Subcutaneous abdominal adipose tissue (tissue), 5 donors: Measurements from ENCODE around the gene CPT1B.
"Not testable (repeated sequence)": the region's sequence is repeated elsewhere in the genome, so short reads cannot be mapped to it uniquely, and the experiment has no call there.

Source experiments
- H3K27ac ChIP-seq: one replicate; pipeline ENCODE4 v1.7.0; 2013; ENCODE audit warnings: low read depth, mild to moderate bottlenecking, inconsistent platforms, low read length, moderate library complexity
- H3K27me3 ChIP-seq, 5 donors: one replicate each; pipeline ENCODE4 v1.7.0; 2013; ENCODE audit warnings: low read length in 5 of 5, inconsistent platforms in 1 of 5; ENCODE audit not compliant: control insufficient read depth in 5 of 5, insufficient read depth in 4 of 5
- H3K36me3 ChIP-seq, 5 donors: one replicate each; pipeline ENCODE4 v1.7.0; 2013; ENCODE audit warnings: low read length in 5 of 5; ENCODE audit not compliant: control insufficient read depth in 5 of 5, insufficient read depth in 5 of 5
- H3K4me1 ChIP-seq, 5 donors: one replicate each; pipeline ENCODE4 v1.7.0; 2013; ENCODE audit warnings: low read length in 5 of 5, mild to moderate bottlenecking in 3 of 5, moderate library complexity in 1 of 5; ENCODE audit not compliant: control insufficient read depth in 5 of 5, insufficient read depth in 5 of 5
- H3K4me3 ChIP-seq, 5 donors: one replicate each; pipeline ENCODE4 v1.7.0; 2013; ENCODE audit warnings: low read length in 5 of 5, low read depth in 1 of 5
- H3K9ac ChIP-seq, 5 donors: one replicate each; pipeline ENCODE4 v1.7.0; 2013; ENCODE audit warnings: low read length in 5 of 5, mild to moderate bottlenecking in 4 of 5, moderate library complexity in 3 of 5
- H3K9me3 ChIP-seq, 5 donors: one replicate each; pipeline ENCODE4 v1.7.0; 2013; ENCODE audit warnings: low read length in 5 of 5; ENCODE audit not compliant: control insufficient read depth in 5 of 5
- donor health status: healthy.
- donor health status: healthy.
- donor health status: healthy.
- donor health status: healthy.
- donor health status: healthy.

CPT1B gene

DNA sequence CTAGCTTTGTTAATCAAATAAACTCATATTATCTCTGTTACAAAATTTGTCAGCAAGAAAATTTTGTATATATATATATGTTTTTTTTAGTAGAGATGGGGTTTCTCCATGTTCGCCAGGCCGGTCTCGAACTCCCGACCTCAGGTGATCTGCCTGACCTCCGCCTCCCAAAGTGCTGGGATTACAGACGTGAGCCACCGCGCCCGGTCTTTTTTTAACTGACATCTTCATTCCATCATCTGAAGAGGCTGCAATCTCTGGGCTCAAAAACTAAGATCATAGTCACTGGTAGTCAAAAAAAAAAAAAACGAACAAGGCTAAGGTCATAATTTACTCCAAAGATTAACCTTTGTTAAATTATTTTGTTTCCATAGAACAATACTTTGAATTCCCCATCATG lies 37.8 kb downstream of the CPT1B start:
- Histone ChIP-seq H3K9ac (peak overlapping the region in 2 of 5 donors; percentile 68 to 69), H3K36me3 (no peaks in the 10 kb centered on the region), H3K4me1 (peaks cover 13 to 36% (median 24%) of the 10 kb centered on the region in 5 donors), H3K9me3 (no peaks in the 10 kb centered on the region), H3K27me3 (peaks cover 0 to 5% (median 0%) of the 10 kb centered on the region in 5 donors), H3K4me3 (no peak overlapping the region), H3K27ac (peak overlapping the region; percentile 99)

DNA sequence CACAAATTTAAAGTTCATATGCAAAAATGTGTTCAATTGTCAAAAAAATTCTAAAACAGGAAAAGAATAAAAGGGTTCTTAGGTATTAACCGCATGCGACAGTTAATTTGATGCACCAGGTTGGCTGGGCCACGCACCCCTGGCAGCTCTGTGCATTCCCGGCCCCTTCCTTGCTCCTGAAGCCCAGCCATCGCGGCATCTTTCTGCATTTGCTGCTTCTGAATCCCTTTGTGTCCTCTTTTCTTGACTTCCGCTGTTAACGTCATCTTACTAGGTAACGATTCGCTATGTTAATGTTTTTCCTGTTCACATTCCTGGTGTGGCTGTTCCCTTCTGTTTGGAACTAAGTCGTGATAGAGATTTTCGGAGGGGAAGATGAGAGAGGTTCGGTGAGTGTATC lies 40.5 kb downstream of the CPT1B start:
- Histone ChIP-seq H3K9me3 (no peaks in the 10 kb centered on the region), H3K27ac (peak overlapping the region; percentile 99), H3K4me3 (no peak overlapping the region), H3K9ac (peak overlapping the region in 3 of 5 donors; percentile 16 to 89 (median 63)), H3K36me3 (no peaks in the 10 kb centered on the region), H3K27me3 (peaks cover 0 to 2% (median 0%) of the 10 kb centered on the region in 5 donors), H3K4me1 (peaks cover 13 to 35% (median 15%) of the 10 kb centered on the region in 5 donors)

DNA sequence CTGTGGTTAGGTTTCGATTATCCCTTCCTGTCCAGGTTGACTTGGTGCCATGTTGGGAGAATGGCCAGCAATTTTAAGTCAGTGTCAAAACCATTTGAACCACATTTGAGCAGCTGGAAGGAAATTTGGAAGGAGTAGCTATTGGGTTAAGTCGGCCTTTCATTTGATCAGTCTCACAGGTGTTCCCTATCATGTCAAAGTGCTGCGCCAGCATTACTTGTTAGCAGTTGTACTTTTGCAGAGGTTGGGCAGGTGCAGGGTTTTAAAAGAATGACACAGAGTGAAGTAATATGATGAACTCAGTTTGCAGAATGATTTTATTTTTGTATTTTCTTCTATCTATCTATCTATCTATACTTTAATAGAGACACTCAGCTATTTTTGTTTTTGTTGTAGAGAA lies 42.0 kb downstream of the CPT1B start:
- Histone ChIP-seq H3K4me3 (no peak overlapping the region), H3K27ac (no peak overlapping the region), H3K9me3 (no peaks in the 10 kb centered on the region), H3K27me3 (peaks cover 0 to 2% (median 0%) of the 10 kb centered on the region in 5 donors), H3K4me1 (peaks cover 12 to 49% (median 19%) of the 10 kb centered on the region in 5 donors), H3K9ac (no peak overlapping the region), H3K36me3 (no peaks in the 10 kb centered on the region)

DNA sequence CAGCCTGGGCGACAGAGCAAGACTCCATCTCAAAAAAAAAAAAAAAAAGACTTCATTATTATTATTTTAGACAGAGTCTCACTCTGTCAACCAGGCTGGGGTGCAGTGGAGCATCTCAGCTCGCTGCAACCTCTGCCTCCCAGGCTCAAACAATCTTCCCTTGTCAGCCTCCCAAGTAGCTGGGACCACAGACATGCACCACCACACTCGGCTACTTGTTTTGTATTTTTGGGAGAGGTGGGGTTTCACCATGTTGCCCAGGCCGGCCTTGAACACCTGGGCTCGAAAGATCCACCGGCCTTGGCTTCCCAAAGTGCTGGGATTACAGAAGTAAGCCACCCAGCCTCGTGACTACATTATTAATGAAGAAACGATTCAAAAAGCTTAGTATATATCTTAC lies 43.1 kb downstream of the CPT1B start:
- no peak overlapping the region for H3K4me3 ChIP-seq
- peaks cover 12 to 56% (median 26%) of the 10 kb centered on the region in 5 donors for H3K4me1 ChIP-seq
- H3K9me3 ChIP-seq = no peaks in the 10 kb centered on the region
- H3K27ac ChIP-seq = no peak overlapping the region
- H3K27me3 ChIP-seq = peaks cover 0 to 2% (median 0%) of the 10 kb centered on the region in 5 donors
- H3K9ac ChIP-seq = no peak overlapping the region
- H3K36me3 ChIP-seq = no peaks in the 10 kb centered on the region

DNA sequence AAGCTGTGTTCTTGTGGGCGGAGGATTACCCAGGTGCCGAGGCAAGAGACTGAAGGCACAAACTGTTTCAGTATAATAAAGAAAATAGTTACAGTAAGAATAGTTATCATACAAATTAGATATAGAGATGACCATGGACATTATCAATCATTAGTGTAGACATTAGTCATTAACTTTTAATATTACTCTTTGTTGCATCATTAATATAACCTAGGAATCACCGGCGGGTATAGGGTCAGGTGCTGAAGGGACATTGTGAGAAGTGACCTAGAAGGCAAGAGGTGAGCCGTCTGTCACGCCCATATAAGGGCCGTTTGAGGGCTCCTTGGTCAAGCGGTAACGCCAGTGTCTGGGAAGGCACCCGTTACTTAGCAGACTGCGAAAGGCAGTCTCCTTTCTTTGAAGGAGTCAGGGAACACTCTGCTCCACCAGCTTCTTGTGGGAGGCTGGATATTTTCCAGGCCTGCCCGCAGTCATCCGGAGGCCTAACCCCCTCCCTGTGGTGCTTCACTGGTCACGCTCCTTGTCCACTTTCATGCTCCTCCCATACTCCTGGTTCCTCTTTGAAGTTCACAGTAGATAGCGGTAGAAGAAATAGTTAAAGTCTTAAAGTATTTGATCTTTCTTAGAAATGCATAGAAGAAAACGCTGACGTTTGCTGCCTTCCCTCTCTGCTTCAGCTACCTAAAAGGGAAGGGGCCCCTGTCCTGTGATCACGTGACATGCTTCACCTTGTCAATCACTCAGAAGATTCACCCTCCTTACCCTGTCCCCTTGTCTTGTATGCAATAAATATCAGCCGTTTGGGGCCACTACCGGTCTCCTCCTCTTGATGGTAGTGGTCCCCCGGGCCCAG lies 44.1 kb downstream of the CPT1B start:
- not testable (repeated sequence) for H3K9me3 ChIP-seq, H3K27ac ChIP-seq, H3K27me3 ChIP-seq, H3K4me3 ChIP-seq, H3K36me3 ChIP-seq
- Histone ChIP-seq H3K4me1 (peaks cover 7 to 56% (median 25%) of the 10 kb centered on the region in 5 donors), H3K9ac (peak overlapping the region in 1 of 5 donors; percentile 11)

DNA sequence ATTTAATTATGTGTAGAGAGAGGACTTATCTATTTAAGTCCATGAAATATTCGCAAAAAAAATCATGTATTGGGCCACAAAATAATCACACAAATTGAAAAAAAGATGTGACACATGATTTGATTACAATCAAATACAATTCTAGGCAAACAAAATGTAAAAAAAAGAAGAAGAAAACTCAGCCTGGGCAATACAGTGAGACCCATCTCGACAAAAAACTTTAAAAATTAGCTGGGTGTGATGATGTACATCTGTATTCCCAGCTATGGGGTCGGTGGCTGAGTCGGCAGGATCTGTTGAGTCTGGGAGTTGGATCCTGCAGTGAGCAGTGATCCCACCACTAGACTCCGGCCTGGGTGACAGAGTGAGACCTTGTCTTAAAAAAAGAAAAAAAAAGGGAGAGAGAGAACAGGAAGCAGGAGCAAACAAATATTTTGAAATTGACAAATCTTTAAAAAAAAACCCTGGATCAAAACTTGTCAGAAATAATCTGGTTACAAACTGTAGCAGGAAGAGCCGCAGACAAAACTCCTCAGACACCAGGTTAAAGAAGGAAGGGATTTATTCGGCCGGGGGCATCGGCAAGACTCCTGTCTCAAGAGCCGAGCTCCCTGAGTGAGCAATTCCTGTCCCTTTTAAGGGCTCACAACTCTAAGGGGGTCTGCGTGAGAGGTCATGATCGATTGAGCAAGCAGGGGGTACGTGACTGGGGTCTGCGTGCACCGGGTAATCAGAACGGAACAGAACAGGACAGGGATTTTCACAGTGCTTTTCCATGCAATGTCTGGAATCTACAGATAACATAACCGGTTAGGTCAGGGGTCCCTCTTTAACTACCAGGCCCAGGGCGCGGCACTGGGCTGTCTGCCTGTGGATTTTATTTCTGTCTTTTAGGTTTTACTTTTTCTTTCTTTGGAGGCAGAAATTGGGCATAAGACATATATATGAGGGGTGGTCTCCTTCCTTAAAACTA lies 45.1 kb downstream of the CPT1B start:
- H3K27ac ChIP-seq = peak overlapping the region; percentile 95
- H3K4me1 ChIP-seq = peaks cover 3 to 59% (median 32%) of the 10 kb centered on the region in 5 donors
- H3K36me3 ChIP-seq = no peaks in the 10 kb centered on the region
- no peaks in the 10 kb centered on the region for H3K27me3 ChIP-seq
- peak overlapping the region in 2 of 5 donors; percentile 39 to 48 for H3K9ac ChIP-seq
- peak overlapping the region in 2 of 5 donors; percentile 73 to 85 for H3K4me3 ChIP-seq
- H3K9me3 ChIP-seq = no peaks in the 10 kb centered on the region

DNA sequence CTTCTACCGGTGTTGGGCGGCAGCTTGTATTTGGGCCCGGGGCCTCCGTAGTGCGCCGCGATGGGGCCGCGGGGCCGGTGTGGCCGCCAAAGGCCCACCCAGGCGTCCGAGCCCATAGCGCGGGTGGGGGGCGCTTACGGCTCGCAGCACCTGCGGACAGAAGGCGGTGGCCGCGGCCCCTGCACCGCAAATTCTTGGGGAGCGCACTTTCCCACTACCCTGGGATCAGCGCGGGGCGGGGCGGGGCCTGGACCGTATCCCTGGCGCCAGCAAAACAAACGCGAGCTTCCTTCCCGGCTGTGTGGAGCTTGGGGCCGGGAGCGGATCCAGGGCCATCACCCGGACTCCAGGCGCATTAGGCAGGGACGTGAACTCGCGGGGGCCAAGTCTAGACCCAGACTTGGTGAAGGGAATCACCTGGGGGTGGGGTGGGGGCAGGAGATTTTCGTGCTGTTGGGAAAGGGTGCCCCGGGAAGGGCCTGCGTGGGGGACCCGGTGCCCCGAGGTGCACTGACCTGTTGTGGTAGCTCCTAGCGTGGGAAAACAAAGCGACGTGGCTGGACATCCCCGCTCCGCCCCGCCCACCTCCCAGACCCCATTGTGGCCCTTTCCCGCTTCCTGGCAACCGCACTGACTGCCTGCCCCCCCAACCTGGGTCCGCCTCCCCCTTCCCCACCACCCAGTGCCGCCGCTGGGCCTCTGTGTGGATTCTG lies 46.1 kb downstream of the CPT1B start:
- Histone ChIP-seq H3K4me1 (peaks cover 4 to 64% (median 37%) of the 10 kb centered on the region in 5 donors), H3K27ac (peak overlapping the region; percentile 95), H3K9ac (peak overlapping the region in 4 of 5 donors; percentile 81 to 96 (median 92))

DNA sequence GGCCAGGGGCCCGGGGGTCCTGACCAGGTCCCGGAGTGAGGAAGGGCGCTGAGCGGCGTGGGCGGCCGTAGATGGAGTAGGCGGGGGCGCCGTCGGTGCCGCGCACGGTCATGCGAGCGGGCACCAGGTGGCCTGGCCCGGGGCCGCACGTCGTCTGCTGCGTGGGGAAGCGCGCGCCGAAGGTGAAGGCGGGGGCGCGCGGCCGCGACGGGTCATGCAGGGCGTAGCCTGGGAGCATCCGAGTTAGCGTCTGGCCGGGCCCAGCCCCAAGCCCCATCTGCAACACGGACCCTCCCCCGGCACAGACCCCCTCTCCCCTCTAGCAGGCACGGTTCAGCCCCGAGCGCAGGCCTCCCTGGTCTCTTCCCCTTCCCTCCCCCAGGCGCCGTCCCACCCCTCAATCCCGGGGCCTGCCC lies 46.7 kb downstream of the CPT1B start:
- Histone ChIP-seq H3K9ac (peak overlapping the region in 4 of 5 donors; percentile 81 to 96 (median 92)), H3K4me1 (peaks cover 7 to 69% (median 43%) of the 10 kb centered on the region in 5 donors), H3K4me3 (peak overlapping the region in 4 of 5 donors; percentile 71 to 85 (median 74)), H3K27ac (peak overlapping the region; percentile 95), H3K36me3 (no peaks in the 10 kb centered on the region), H3K9me3 (no peaks in the 10 kb centered on the region), H3K27me3 (no peaks in the 10 kb centered on the region)

More for the DNA sequence above, 46.1 kb downstream of the CPT1B start:
- Histone ChIP-seq H3K9me3 (no peaks in the 10 kb centered on the region), H3K27me3 (no peaks in the 10 kb centered on the region), H3K36me3 (no peaks in the 10 kb centered on the region), H3K4me3 (peak overlapping the region in 4 of 5 donors; percentile 71 to 85 (median 74))

DNA sequence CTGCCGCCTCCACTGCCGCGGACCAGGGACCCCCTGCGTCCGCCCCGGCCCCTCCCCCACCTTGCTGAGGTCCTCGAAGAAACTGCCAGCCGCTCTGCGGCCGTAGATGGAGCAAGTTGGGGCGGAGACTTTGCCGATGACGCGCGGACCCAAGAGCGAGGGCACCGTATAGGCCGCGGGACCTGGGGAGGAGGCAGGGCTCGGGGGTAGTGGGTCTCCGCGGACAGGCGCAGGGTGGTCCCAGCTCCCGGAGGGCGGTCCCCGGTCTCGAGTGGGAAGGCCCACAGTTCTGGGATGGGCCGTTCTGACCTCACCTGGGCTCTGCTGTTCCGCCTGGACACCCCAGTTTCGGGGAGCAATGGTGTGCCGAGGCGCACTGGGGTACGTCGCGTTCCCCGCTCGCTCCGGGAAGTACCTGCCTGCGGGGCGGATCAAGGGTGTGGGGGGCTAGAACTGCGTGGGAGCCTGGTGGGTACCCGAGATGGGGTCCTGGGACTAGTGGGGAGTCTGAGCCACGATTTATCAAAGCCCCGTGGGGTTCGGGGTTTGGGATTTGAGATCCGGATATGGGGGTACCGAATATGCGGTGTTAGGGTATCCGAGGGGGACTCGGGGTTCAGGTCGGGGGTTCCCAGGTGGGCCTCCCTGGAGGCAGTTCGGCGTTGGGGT lies 47.2 kb downstream of the CPT1B start:
- Histone ChIP-seq H3K27me3 (no peaks in the 10 kb centered on the region), H3K4me3 (peak overlapping the region; percentile 35 to 85 (median 73)), H3K4me1 (peaks cover 7 to 75% (median 44%) of the 10 kb centered on the region in 5 donors), H3K9ac (peak overlapping the region; percentile 44 to 96 (median 92)), H3K9me3 (no peaks in the 10 kb centered on the region), H3K27ac (peak overlapping the region; percentile 95), H3K36me3 (no peaks in the 10 kb centered on the region)
